ENCODE results near the gene GLYATL2. TPM values are rescaled to one million over a fixed set of nuclear protein-coding genes. Genes with fewer than 3 reads are reported as not detected.

GLYATL2 gene
- total and polyA plus RNA-seq, 2 of the 13 experiments (the other 11 are each of a cell fraction or from before 2014, with no cell fraction given), result not detected

GRCh38 chr11:58863697-58864096, 19.2 kb upstream of the GLYATL2 start (continued):
- no peak for TF ChIP-seq ETV6 (CRISPR knock-in tag; conservative IDR thresholded peaks at IDR 0.05)

GRCh38 chr11:58861533-58861932, 17.0 kb upstream of the GLYATL2 start:
- DNase-seq (ENCODE audit: low spot score) (no peak), ATAC-seq (no peak), FAIRE-seq (no peak)
- Histone ChIP-seq H3K4me1 (ENCODE audit: insufficient read depth, low read length) (no peaks in the 10 kb centered on the region), H3K9ac (ENCODE audit: insufficient read depth, low read depth, low read length) (no peak overlapping the region), H3K79me2 (ENCODE audit: insufficient read depth, low read length) (no peaks in the 10 kb centered on the region), H3K4me3 (replicated peaks in 1 of 3; ENCODE audit: insufficient read depth in 1 of 3, low read depth in 2 of 3, low read length in 3 of 3) (no peak overlapping the region), H3K4me2 (ENCODE audit: low read depth, low read length) (no peak overlapping the region), H2AFZ (ENCODE audit: low read length) (no peak overlapping the region), H4K20me1 (ENCODE audit: insufficient read depth, low read length) (no peaks in the 10 kb centered on the region), H3K27me3 (ENCODE audit: control insufficient read depth in 1 of 2, insufficient read depth in 2 of 2, low read length in 2 of 2) (no peaks in the 10 kb centered on the region), H3K9me3 (ENCODE audit: low read length) (peaks cover 5% of the 10 kb centered on the region; the same call in 1 of the 2 replicates), H3K27ac (ENCODE audit: extremely low read length, insufficient read depth, low read length) (no peak overlapping the region), H3K36me3 (replicated peaks in 1 of 2; ENCODE audit: control insufficient read depth in 1 of 2, insufficient read depth in 2 of 2, low read length in 2 of 2) (no peaks in the 10 kb centered on the region)
- intact Hi-C loops (cut with micrococcal nuclease; ENCODE audit: unreplicated experiment) (no loop called here), in situ Hi-C loops (cut with HindIII; ENCODE audit: extremely low pct_ligation_motif_present, low pct_unique_long_range_greater_than_20kb) (no loop called here)
- BruUV-seq (replicated peaks), result no TSS peak
- CTCF ChIA-PET (ENCODE audit: low intra/inter-chr PET ratio, low total read pairs), result no interaction called here
- POLR2A ChIA-PET, result no interaction called here
- 29% methylated on average over 1 of the region's 1 CpG for WGBS (ENCODE audit: low lambda C conversion rate)
- TF ChIP-seq KLF16 (CRISPR knock-in tag; IDR thresholded peaks at IDR 0.05) (no peak), ZNF180 (CRISPR knock-in tag; IDR thresholded peaks at IDR 0.05; ENCODE audit: borderline replicate concordance, low read depth) (no peak), HINFP (CRISPR knock-in tag; IDR thresholded peaks at IDR 0.05; ENCODE audit: low read depth) (no peak), ATRX (CRISPR knock-in tag; IDR thresholded peaks at IDR 0.05; ENCODE audit: borderline replicate concordance) (no peak), HNF4A (CRISPR knock-in tag; IDR thresholded peaks at IDR 0.05) (no peak), NFKBIZ (CRISPR knock-in tag; IDR thresholded peaks at IDR 0.05) (no peak), RBAK (CRISPR knock-in tag; IDR thresholded peaks at IDR 0.05) (no peak), PRDM15 (CRISPR knock-in tag; IDR thresholded peaks at IDR 0.05) (no peak), YEATS2 (CRISPR knock-in tag; IDR thresholded peaks at IDR 0.05; ENCODE audit: borderline replicate concordance) (no peak), ZNF280B (CRISPR knock-in tag; IDR thresholded peaks at IDR 0.05; ENCODE audit: borderline replicate concordance) (no peak), MAFF (IDR thresholded peaks at IDR 0.05; ENCODE audit: low read depth, low read length) (peak; percentile 82), MAFK (conservative IDR thresholded peaks at IDR 0.05 in 1 of 2, IDR thresholded peaks at IDR 0.05 in 1 of 2; ENCODE audit: low read length in 2 of 2) (peak; percentile 79 to 91), ZNF569 (CRISPR knock-in tag; IDR thresholded peaks at IDR 0.05; ENCODE audit: borderline replicate concordance) (no peak), ZNF850 (CRISPR knock-in tag; conservative IDR thresholded peaks at IDR 0.05) (no peak)
